Measurements from ENCODE around the gene COLQ.

The COLQ gene

GRCh38 chr3:15454965-15455364 lies 66.5 kb downstream of the COLQ start:
- no peak for DNase-seq (ENCODE audit: low read depth)

- DNase-seq (ENCODE audit: low read depth) = no peak
Measured at GRCh38 chr3:15453991-15454625, 67.4 kb downstream of the COLQ start.

GRCh38 chr3:15453501-15453900 lies 68.0 kb downstream of the COLQ start:
- no peak for DNase-seq (ENCODE audit: low read depth)

GRCh38 chr3:15452961-15453360 lies 68.5 kb downstream of the COLQ start:
- DNase-seq (ENCODE audit: low read depth) = no peak

- DNase-seq (ENCODE audit: low read depth) = no peak
Measured at GRCh38 chr3:15452156-15452555, 69.3 kb downstream of the COLQ start.

- DNase-seq (ENCODE audit: low read depth) = no peak
Measured at GRCh38 chr3:15451216-15452113, 70.0 kb downstream of the COLQ start.

- no peak for DNase-seq (ENCODE audit: low read depth)
Measured at GRCh38 chr3:15450438-15451215, 70.9 kb downstream of the COLQ start.

- DNase-seq (ENCODE audit: low read depth) = no peak
Measured at GRCh38 chr3:15449489-15450224, 71.8 kb downstream of the COLQ start.

GRCh38 chr3:15443826-15444524 lies 77.5 kb downstream of the COLQ start:
- no peak for DNase-seq (ENCODE audit: low read depth)

- no peak for DNase-seq (ENCODE audit: low read depth)
Measured at GRCh38 chr3:15440891-15441290, 80.6 kb downstream of the COLQ start.

- DNase-seq (ENCODE audit: low read depth) = no peak
Measured at GRCh38 chr3:15439476-15439875, 82.0 kb downstream of the COLQ start.

GRCh38 chr3:15438983-15439382 lies 82.5 kb downstream of the COLQ start:
- DNase-seq (ENCODE audit: low read depth) = no peak

- DNase-seq (ENCODE audit: low read depth) = no peak
Measured at GRCh38 chr3:15436246-15436645, 85.3 kb downstream of the COLQ start.

- no peak for DNase-seq (ENCODE audit: low read depth)
Measured at GRCh38 chr3:15434756-15435155, 86.8 kb downstream of the COLQ start.

GRCh38 chr3:15433531-15433930 lies 88.0 kb downstream of the COLQ start:
- no peak for DNase-seq (ENCODE audit: low read depth)

- no peak for DNase-seq (ENCODE audit: low read depth)
Measured at GRCh38 chr3:15431256-15431837, 90.2 kb downstream of the COLQ start.

- no peak for DNase-seq (ENCODE audit: low read depth)
Measured at GRCh38 chr3:15430624-15431023, 90.9 kb downstream of the COLQ start.

GRCh38 chr3:15429080-15429479 lies 92.4 kb downstream of the COLQ start:
- DNase-seq (ENCODE audit: low read depth) = no peak

GRCh38 chr3:15428539-15428938 lies 93.0 kb downstream of the COLQ start:
- no peak for DNase-seq (ENCODE audit: low read depth)

- no peak for DNase-seq (ENCODE audit: low read depth)
Measured at GRCh38 chr3:15427981-15428380, 93.5 kb downstream of the COLQ start.
